ENCODE results near the gene DNAJC10. TPM values are rescaled to one million over a fixed set of nuclear protein-coding genes. Genes with fewer than 3 reads are reported as not detected.

Gene DNAJC10
- total RNA-seq, 1 donor from 2014 or later, result 55.8 TPM

GRCh38 chr2:182792441-182792840 is 76.4 kb downstream of the DNAJC10 start:
- no peaks in the 10 kb centered on the region for H3K27me3 ChIP-seq (ENCODE audit: low read depth)
- peaks cover 10% of the 10 kb centered on the region for H3K4me1 ChIP-seq
- no peaks in the 10 kb centered on the region for H3K9me3 ChIP-seq (replicated peaks)
- H3K27ac ChIP-seq (replicated peaks), result no peak overlapping the region
- intact Hi-C loops (cut with micrococcal nuclease), result no loop called here
- DNase-seq, result no peak
- H3K4me3 ChIP-seq, result no peak overlapping the region
- TF ChIP-seq, protein P1, sequence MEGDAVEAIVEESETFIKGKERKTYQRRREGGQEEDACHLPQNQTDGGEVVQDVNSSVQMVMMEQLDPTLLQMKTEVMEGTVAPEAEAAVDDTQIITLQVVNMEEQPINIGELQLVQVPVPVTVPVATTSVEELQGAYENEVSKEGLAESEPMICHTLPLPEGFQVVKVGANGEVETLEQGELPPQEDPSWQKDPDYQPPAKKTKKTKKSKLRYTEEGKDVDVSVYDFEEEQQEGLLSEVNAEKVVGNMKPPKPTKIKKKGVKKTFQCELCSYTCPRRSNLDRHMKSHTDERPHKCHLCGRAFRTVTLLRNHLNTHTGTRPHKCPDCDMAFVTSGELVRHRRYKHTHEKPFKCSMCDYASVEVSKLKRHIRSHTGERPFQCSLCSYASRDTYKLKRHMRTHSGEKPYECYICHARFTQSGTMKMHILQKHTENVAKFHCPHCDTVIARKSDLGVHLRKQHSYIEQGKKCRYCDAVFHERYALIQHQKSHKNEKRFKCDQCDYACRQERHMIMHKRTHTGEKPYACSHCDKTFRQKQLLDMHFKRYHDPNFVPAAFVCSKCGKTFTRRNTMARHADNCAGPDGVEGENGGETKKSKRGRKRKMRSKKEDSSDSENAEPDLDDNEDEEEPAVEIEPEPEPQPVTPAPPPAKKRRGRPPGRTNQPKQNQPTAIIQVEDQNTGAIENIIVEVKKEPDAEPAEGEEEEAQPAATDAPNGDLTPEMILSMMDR (IDR thresholded peaks at IDR 0.05; ENCODE audit: borderline replicate concordance), result no peak
- no peaks in the 10 kb centered on the region for H3K36me3 ChIP-seq

DNA sequence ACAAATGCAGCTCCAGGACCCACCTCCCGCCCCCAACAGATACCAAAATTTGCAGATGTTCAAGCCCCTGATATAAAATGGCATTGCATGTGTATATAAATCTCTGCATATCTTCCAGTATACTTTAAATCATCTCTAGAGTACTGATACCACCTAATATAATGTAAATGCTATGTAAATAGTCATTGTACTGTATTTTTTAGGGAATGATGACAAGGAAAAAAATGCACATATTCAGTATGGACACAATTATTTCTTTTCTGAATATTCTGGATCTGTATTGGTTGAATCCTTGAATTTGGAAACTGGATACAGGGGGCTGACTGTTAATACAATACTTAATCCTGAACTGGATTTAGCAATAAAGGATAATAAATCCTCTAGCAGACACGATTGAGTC is 82.7 kb downstream of the DNAJC10 start:
- TF ChIP-seq, protein P1 (IDR thresholded peaks at IDR 0.05; ENCODE audit: borderline replicate concordance), result no peak
- Histone ChIP-seq H3K9me3 (replicated peaks) (no peaks in the 10 kb centered on the region), H3K36me3 (no peaks in the 10 kb centered on the region), H3K4me1 (peaks cover 10% of the 10 kb centered on the region), H3K27ac (replicated peaks) (no peak overlapping the region), H3K27me3 (ENCODE audit: low read depth) (no peaks in the 10 kb centered on the region), H3K4me3 (no peak overlapping the region)
- DNase-seq, result no peak
- intact Hi-C loops (cut with micrococcal nuclease), result no loop called here

- Histone ChIP-seq H3K4me1 (no peaks in the 10 kb centered on the region), H3K4me3 (no peak overlapping the region), H3K36me3 (no peaks in the 10 kb centered on the region), H3K9me3 (replicated peaks) (no peaks in the 10 kb centered on the region), H3K27ac (replicated peaks) (no peak overlapping the region), H3K27me3 (ENCODE audit: low read depth) (no peaks in the 10 kb centered on the region)
- intact Hi-C loops (cut with micrococcal nuclease), result no loop called here
- DNase-seq, result no peak
- TF ChIP-seq, protein P1 (IDR thresholded peaks at IDR 0.05; ENCODE audit: borderline replicate concordance), result no peak
These were observed 88.1 kb downstream of the DNAJC10 start for GRCh38 chr2:182804128-182804527.

GRCh38 chr2:182807319-182807718 is 91.3 kb downstream of the DNAJC10 start:
- Histone ChIP-seq H3K36me3 (no peaks in the 10 kb centered on the region), H3K4me1 (no peaks in the 10 kb centered on the region), H3K27me3 (ENCODE audit: low read depth) (peaks cover 5% of the 10 kb centered on the region), H3K27ac (replicated peaks) (no peak overlapping the region), H3K4me3 (no peak overlapping the region), H3K9me3 (replicated peaks) (no peaks in the 10 kb centered on the region)
- TF ChIP-seq, protein P1 (IDR thresholded peaks at IDR 0.05; ENCODE audit: borderline replicate concordance), result no peak
- intact Hi-C loops (cut with micrococcal nuclease), result no loop called here
- DNase-seq, result no peak

GRCh38 chr2:182810087-182810486 is 94.0 kb downstream of the DNAJC10 start:
- H3K9me3 ChIP-seq (replicated peaks), result no peaks in the 10 kb centered on the region
- H3K4me3 ChIP-seq, result no peak overlapping the region
- H3K4me1 ChIP-seq, result no peaks in the 10 kb centered on the region
- DNase-seq, result no peak
- TF ChIP-seq, protein P1 (IDR thresholded peaks at IDR 0.05; ENCODE audit: borderline replicate concordance), result no peak
- H3K27ac ChIP-seq (replicated peaks), result no peak overlapping the region
- peaks cover 5% of the 10 kb centered on the region for H3K27me3 ChIP-seq (ENCODE audit: low read depth)
- intact Hi-C loops (cut with micrococcal nuclease), result no loop called here
- no peaks in the 10 kb centered on the region for H3K36me3 ChIP-seq

GRCh38 chr2:182814380-182814779 is 98.3 kb downstream of the DNAJC10 start:
- Histone ChIP-seq H3K9me3 (replicated peaks) (no peaks in the 10 kb centered on the region), H3K4me3 (no peak overlapping the region), H3K36me3 (no peaks in the 10 kb centered on the region), H3K4me1 (peaks cover 8% of the 10 kb centered on the region), H3K27ac (replicated peaks) (no peak overlapping the region), H3K27me3 (ENCODE audit: low read depth) (peaks cover 5% of the 10 kb centered on the region)
- TF ChIP-seq, protein P1 (IDR thresholded peaks at IDR 0.05; ENCODE audit: borderline replicate concordance), result no peak
- intact Hi-C loops (cut with micrococcal nuclease), result no loop called here
- no peak for DNase-seq

Measured in left ventricle myocardium inferior (tissue), 1 donor.